Calu3 (cell line): ENCODE data around the gene WBP1. TPM values are rescaled to one million over a fixed set of nuclear protein-coding genes. Genes with fewer than 3 reads are reported as not detected.
A peak's percentile ranks its signal among the peaks of the same experiment; 100 is the strongest.
"Not testable (repeated sequence)": the region's sequence is repeated elsewhere in the genome, so short reads cannot be mapped to it uniquely, and the experiment has no call there.

ENCODE experiments used
- BruUV-seq: library from RNA; stranded (reverse); fragments of 400-500 nt; replicated peaks from 2 replicates; lab custom pipeline; 2021; lab: Mats Ljungman, UMichigan
- CTCF ChIA-PET: fragments of 300-600 bp; sonication (Branson Sonifier 250); formaldehyde crosslinking; loops from one replicate; lab custom pipeline; 2022; ENCODE audit warnings: antibody characterized with exemption; lab: Charles Lee
- DNase-seq: peaks from one replicate; pipeline ENCODE4 v3.0.0; 2022
- H3K27ac Mint-ChIP-seq: one replicate; pipeline ENCODE4 v1.8.0; 2022; ENCODE audit warnings: mixed read lengths; ENCODE audit not compliant: unreplicated experiment
- H3K27me3 Mint-ChIP-seq: one replicate; pipeline ENCODE4 v1.8.0; 2022; ENCODE audit warnings: mixed read lengths; ENCODE audit not compliant: unreplicated experiment
- H3K36me3 Mint-ChIP-seq: one replicate; pipeline ENCODE4 v1.8.0; 2022; ENCODE audit warnings: mild to moderate bottlenecking, moderate library complexity, mixed read lengths; ENCODE audit not compliant: insufficient read depth, unreplicated experiment
- H3K4me1 Mint-ChIP-seq: one replicate; pipeline ENCODE4 v1.8.0; 2022; ENCODE audit warnings: mild to moderate bottlenecking, low read depth, mixed read lengths; ENCODE audit not compliant: unreplicated experiment
- H3K4me3 Mint-ChIP-seq: one replicate; pipeline ENCODE4 v1.8.0; 2022; ENCODE audit warnings: mild to moderate bottlenecking, low read depth, moderate library complexity, mixed read lengths; ENCODE audit not compliant: unreplicated experiment
- H3K9me3 Mint-ChIP-seq: one replicate; pipeline ENCODE4 v1.8.0; 2022; ENCODE audit warnings: low read depth, mixed read lengths; ENCODE audit not compliant: unreplicated experiment
- CTCF ChIP-seq: fragments of 200-600 bp; IDR thresholded peaks from one replicate; pipeline ENCODE4 v1.8.0; 2022; ENCODE audit warnings: antibody characterized with exemption; ENCODE audit not compliant: unreplicated experiment
- intact Hi-C: fragments of 100-400 bp; cut with micrococcal nuclease; formaldehyde crosslinking; loops from one replicate; pipeline ENCODE4 v1.10.0; 2022; ENCODE audit not compliant: unreplicated experiment
- total RNA-seq: library from RNA; stranded (reverse); gene quantifications from 2 replicates; pipeline ENCODE4 v1.2.3, GENCODE V29; 2022

Gene WBP1
- total RNA-seq, 1 experiment from 2014 or later = 61.6 TPM

DNA sequence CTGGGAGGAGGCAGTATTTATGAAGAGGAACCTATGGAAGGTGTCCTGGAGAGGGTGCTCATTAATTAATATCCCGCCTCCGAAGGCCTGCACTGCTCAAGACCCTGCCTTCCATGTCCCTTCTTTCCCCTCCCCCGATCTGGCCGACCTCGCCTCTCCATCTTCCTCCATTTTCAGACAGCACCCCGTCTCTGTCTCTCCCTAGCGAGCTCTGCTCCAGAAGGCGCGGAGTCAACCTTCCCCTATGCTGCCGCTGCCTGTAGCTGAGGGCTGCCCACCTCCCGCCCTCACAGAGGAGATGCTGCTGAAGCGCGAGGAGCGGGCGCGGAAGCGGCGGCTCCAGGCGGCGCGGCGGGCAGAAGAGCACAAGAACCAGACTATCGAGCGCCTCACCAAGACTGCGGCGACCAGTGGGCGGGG, 1.1 kb upstream of the WBP1 start:
- DNase-seq = no peak
- H3K9me3 Mint-ChIP-seq = no peaks in the 10 kb centered on the region
- no TSS peak for BruUV-seq
- CTCF ChIA-PET = interaction anchor here (0.8 to 1.4 kb wide), 2 partner anchors 12 to 19 kb away, joined by 3 to 5 read pairs; no protein-coding TSS in a partner anchor
- no peak for TF ChIP-seq CTCF
- peaks cover 50% of the 10 kb centered on the region for H3K4me1 Mint-ChIP-seq
- peak overlapping the region; percentile 94 for H3K27ac Mint-ChIP-seq
- H3K36me3 Mint-ChIP-seq = peaks cover 74% of the 10 kb centered on the region
- peak overlapping the region; percentile 83 for H3K4me3 Mint-ChIP-seq
- intact Hi-C loops = no loop called here
- peaks cover 12% of the 10 kb centered on the region for H3K27me3 Mint-ChIP-seq

- H3K27me3 Mint-ChIP-seq = peaks cover 10% of the 10 kb centered on the region
- TF ChIP-seq CTCF = no peak
- BruUV-seq = no TSS peak
- peak overlapping the region; percentile 94 for H3K27ac Mint-ChIP-seq
- H3K9me3 Mint-ChIP-seq = no peaks in the 10 kb centered on the region
- CTCF ChIA-PET = interaction anchor here (0.8 to 1.4 kb wide), 6 partner anchors 12 to 74 kb away, joined by 3 to 5 read pairs (median 4); partner anchors contain the start of genes CCDC142 and TTC31
- peak overlapping the region; percentile 83 for H3K4me3 Mint-ChIP-seq
- H3K4me1 Mint-ChIP-seq = peaks cover 49% of the 10 kb centered on the region
- intact Hi-C loops = no loop called here
- DNase-seq = peak; percentile 81
- peaks cover 79% of the 10 kb centered on the region for H3K36me3 Mint-ChIP-seq
Measured at GRCh38 chr2:74457549-74458131, 598 bp upstream of the WBP1 start.

- BruUV-seq = no TSS peak
- Mint-ChIP-seq H3K4me3 (peak overlapping the region; percentile 83), H3K27ac (peak overlapping the region; percentile 94), H3K36me3 (peaks cover 91% of the 10 kb centered on the region), H3K4me1 (peaks cover 42% of the 10 kb centered on the region), H3K27me3 (no peaks in the 10 kb centered on the region), H3K9me3 (no peaks in the 10 kb centered on the region)
- CTCF ChIA-PET = interaction anchor here (1.2 kb wide), 1 partner anchor 73 kb away, joined by 5 read pairs; no protein-coding TSS in a partner anchor
- DNase-seq = no peak
- intact Hi-C loops = no loop called here
- TF ChIP-seq CTCF = no peak
Measured at GRCh38 chr2:74458938-74459363, 713 bp downstream of the WBP1 start.

- H3K9me3 Mint-ChIP-seq, BruUV-seq, CTCF ChIA-PET, intact Hi-C loops, H3K27me3 Mint-ChIP-seq, DNase-seq: not testable (repeated sequence)
- Mint-ChIP-seq H3K4me3 (peak overlapping the region; percentile 83), H3K4me1 (peaks cover 42% of the 10 kb centered on the region), H3K27ac (peak overlapping the region; percentile 94), H3K36me3 (peaks cover 95% of the 10 kb centered on the region)
Measured at GRCh38 chr2:74459503-74460118, 1.4 kb downstream of the WBP1 start.

GRCh38 chr2:74460187-74460586, 1.9 kb downstream of the WBP1 start:
- Mint-ChIP-seq H3K27ac (peak overlapping the region; percentile 94), H3K4me1 (peaks cover 38% of the 10 kb centered on the region), H3K4me3 (peak overlapping the region; percentile 83), H3K36me3 (peaks cover 95% of the 10 kb centered on the region)
- H3K27me3 Mint-ChIP-seq, BruUV-seq, DNase-seq, intact Hi-C loops, H3K9me3 Mint-ChIP-seq, CTCF ChIA-PET: not testable (repeated sequence)
